ENCODE data around the gene KRTAP9-8. TPM values are rescaled to one million over a fixed set of nuclear protein-coding genes. Genes with fewer than 3 reads are reported as not detected.
A peak's percentile ranks its signal among the peaks of the same experiment; 100 is the strongest.
"Not testable (repeated sequence)": the region's sequence is repeated elsewhere in the genome, so short reads cannot be mapped to it uniquely, and the experiment has no call there.

The KRTAP9-8 gene
- total RNA-seq (2014; rRNA removed; shearing (Covaris generic)): not detected in 2 replicates

- not testable (repeated sequence) for DNase-seq (ENCODE audit: low spot score)
Observed at GRCh38 chr17:41237949-41238437, at the start of gene KRTAP9-8. TSS of gene KRTAP9-8 (plus strand) at chr17:41237999. CDS start at chr17:41238052, 53 bp downstream.

- not testable (repeated sequence) for DNase-seq (ENCODE audit: low spot score)
Observed at GRCh38 chr17:41189837-41190318, 47.9 kb upstream of the KRTAP9-8 start, which contains the start of gene KRTAP9-1. TSS of gene KRTAP9-1 (plus strand) at chr17:41189887. CDS start at chr17:41189887, 0 bp downstream.

GRCh38 chr17:41190328-41190727 is 47.5 kb upstream of the KRTAP9-8 start:
- no peak for DNase-seq (ENCODE audit: low spot score)

GRCh38 chr17:41196068-41196467 is 41.7 kb upstream of the KRTAP9-8 start:
- DNase-seq (ENCODE audit: low spot score): no peak

- no peak for DNase-seq (ENCODE audit: low spot score)
Observed at GRCh38 chr17:41199421-41200078, 38.2 kb upstream of the KRTAP9-8 start.

GRCh38 chr17:41211845-41212466 is 25.8 kb upstream of the KRTAP9-8 start:
- peak; percentile 25 for DNase-seq (ENCODE audit: low spot score)

- no peak for DNase-seq (ENCODE audit: low spot score)
Observed at GRCh38 chr17:41212524-41213169, 25.2 kb upstream of the KRTAP9-8 start.

- DNase-seq (ENCODE audit: low spot score): no peak
Observed at GRCh38 chr17:41215681-41216080, 22.1 kb upstream of the KRTAP9-8 start.

- no peak for DNase-seq (ENCODE audit: low spot score)
Observed at GRCh38 chr17:41223821-41224220, 14.0 kb upstream of the KRTAP9-8 start.

GRCh38 chr17:41226051-41226450 is 11.7 kb upstream of the KRTAP9-8 start:
- DNase-seq (ENCODE audit: low spot score): no peak

GRCh38 chr17:41226598-41227095 is 11.2 kb upstream of the KRTAP9-8 start, which contains the start of gene KRTAP9-2:
TSS of gene KRTAP9-2 (plus strand) at chr17:41226648. CDS start at chr17:41226655, 7 bp downstream.
- not testable (repeated sequence) for DNase-seq (ENCODE audit: low spot score)

- no peak for DNase-seq (ENCODE audit: low spot score)
Observed at GRCh38 chr17:41230094-41230493, 7.7 kb upstream of the KRTAP9-8 start.

GRCh38 chr17:41231731-41232130 is 6.1 kb upstream of the KRTAP9-8 start:
- no peak for DNase-seq (ENCODE audit: low spot score)

GRCh38 chr17:41232399-41233105 is 5.2 kb upstream of the KRTAP9-8 start, which contains the start of gene KRTAP9-3:
TSS of gene KRTAP9-3 (plus strand) at chr17:41232449. CDS start at chr17:41232502, 53 bp downstream.
- not testable (repeated sequence) for DNase-seq (ENCODE audit: low spot score)

- DNase-seq (ENCODE audit: low spot score): not testable (repeated sequence)
Observed at GRCh38 chr17:41237116-41237515, 683 bp upstream of the KRTAP9-8 start.

GRCh38 chr17:41246995-41247787 is 9.4 kb downstream of the KRTAP9-8 start:
- DNase-seq (ENCODE audit: low spot score): not testable (repeated sequence)

- DNase-seq (ENCODE audit: low spot score): not testable (repeated sequence)
Observed at GRCh38 chr17:41249637-41250240, 11.9 kb downstream of the KRTAP9-8 start, which contains the start of gene KRTAP9-4. TSS of gene KRTAP9-4 (plus strand) at chr17:41249687. CDS start at chr17:41249721, 34 bp downstream.

GRCh38 chr17:41251261-41251660 is 13.5 kb downstream of the KRTAP9-8 start:
- DNase-seq (ENCODE audit: low spot score): no peak

GRCh38 chr17:41254861-41255260 is 17.1 kb downstream of the KRTAP9-8 start:
- no peak for DNase-seq (ENCODE audit: low spot score)

Data from HT-29 (cell line).